HepG2 (cell line): ENCODE data around the gene CLIP2. TPM values are rescaled to one million over a fixed set of nuclear protein-coding genes. Genes with fewer than 3 reads are reported as not detected.

Experiments
- CEBPZ ChIP-seq: IDR thresholded peaks from 2 replicates; pipeline ENCODE4 v1.6.1; 2012; ENCODE audit warnings: low read length, improper control_type of control experiment
- FOXA1 ChIP-seq, 2 experiments: fragments of 450-650 bp in 1 of 2; sonication (generic) in 1 of 2; formaldehyde crosslinking in 1 of 2; IDR thresholded peaks; 2 replicates each; pipeline versions ENCODE4 v1.4.0 to v1.6.1; 2016 to 2020; ENCODE audit warnings: missing genetic modification reagents in 1 of 2
- FOXC1 ChIP-seq: sonication (generic); formaldehyde crosslinking; IDR thresholded peaks from 2 replicates; pipeline ENCODE4 v1.8.0; 2022; ENCODE audit warnings: mild to moderate bottlenecking, missing genetic modification reagents, borderline replicate concordance
- MTERF4 ChIP-seq: sonication (generic); formaldehyde crosslinking; IDR thresholded peaks from 2 replicates; pipeline ENCODE4 v1.8.0; 2023; ENCODE audit warnings: mild to moderate bottlenecking, missing genetic modification reagents
- MTF2 ChIP-seq: sonication (generic); formaldehyde crosslinking; IDR thresholded peaks from 2 replicates; pipeline ENCODE4 v1.5.0; 2020; ENCODE audit warnings: missing genetic modification reagents, borderline replicate concordance
- NCOA5 ChIP-seq: sonication (generic); formaldehyde crosslinking; IDR thresholded peaks from 2 replicates; pipeline ENCODE4 v1.4.0; 2020; ENCODE audit warnings: missing genetic modification reagents
- NFE2L2 ChIP-seq: fragments of 150-350 bp; IDR thresholded peaks from 2 replicates; pipeline ENCODE4 v1.6.1; 2014; ENCODE audit warnings: low read length
- RFX1 ChIP-seq: fragments of 450-650 bp; IDR thresholded peaks from 2 replicates; pipeline ENCODE4 v1.6.1; 2017
- SMYD3 ChIP-seq: sonication (generic); formaldehyde crosslinking; IDR thresholded peaks from 2 replicates; pipeline ENCODE4 v1.8.1; 2023; ENCODE audit warnings: mild to moderate bottlenecking, missing genetic modification reagents
- ZBTB33 ChIP-seq: sonication (generic); formaldehyde crosslinking; IDR thresholded peaks from 2 replicates; pipeline ENCODE4 v1.4.0; 2020; ENCODE audit warnings: missing genetic modification reagents
- ZGPAT ChIP-seq: IDR thresholded peaks from 2 replicates; pipeline ENCODE4 v1.6.1; 2016; ENCODE audit warnings: mild to moderate bottlenecking
- ZNF121 ChIP-seq: sonication (generic); formaldehyde crosslinking; IDR thresholded peaks from 2 replicates; pipeline ENCODE4 v1.5.0; 2020; ENCODE audit warnings: mild to moderate bottlenecking, missing genetic modification reagents
- ZNF24 ChIP-seq: fragments of 450-650 bp; IDR thresholded peaks from 2 replicates; pipeline ENCODE4 v1.6.1; 2017; ENCODE audit warnings: antibody characterized with exemption, mild to moderate bottlenecking
- ZNF281 ChIP-seq: sonication (generic); formaldehyde crosslinking; IDR thresholded peaks from 2 replicates; pipeline ENCODE4 v1.4.0; 2020; ENCODE audit warnings: missing genetic modification reagents, borderline replicate concordance
- ZNF451 ChIP-seq: sonication (generic); formaldehyde crosslinking; IDR thresholded peaks from 2 replicates; pipeline ENCODE4 v1.5.0; 2020; ENCODE audit warnings: mild to moderate bottlenecking, missing genetic modification reagents
- ZNF639 ChIP-seq: conservative IDR thresholded peaks from 2 replicates; pipeline ENCODE4 v1.6.1; 2018; ENCODE audit warnings: missing genetic modification reagents
- ZNF772 ChIP-seq: sonication (generic); formaldehyde crosslinking; IDR thresholded peaks from 2 replicates; pipeline ENCODE4 v1.5.0; 2020; ENCODE audit warnings: mild to moderate bottlenecking, missing genetic modification reagents
- polyA plus RNA-seq, 8 experiments: library from polyadenylated mRNA; depleted of rRNA in 3 of 8; stranded (reverse) in 7 of 8; unstranded in 1 of 8; fragments of >200 nt; fragmentation: Illumina TruSeq in 4 of 8; extraction: Trizol in 4 of 8; gene quantifications; 2 replicates each; pipeline versions ENCODE4 v1.2.1 to v1.2.3, GENCODE V29; 2011 to 2016; ENCODE audit warnings: low read depth in 4 of 8, missing spikeins in 1 of 8, mixed read lengths in 1 of 8; ENCODE audit not compliant: insufficient read depth in 1 of 8
- total RNA-seq, 5 experiments: library from RNA; depleted of rRNA; stranded (reverse); fragments of >200 nt; fragmentation: Illumina TruSeq; extraction: Trizol; gene quantifications; 2 replicates each; pipeline ENCODE4 v1.2.3, GENCODE V29; 2016; ENCODE audit warnings: low read depth in 1 of 5

Gene CLIP2
- total and polyA plus RNA-seq, 2 of the 13 experiments (the other 11 are each of a cell fraction or from before 2014, with no cell fraction given), result 6.5 to 17.4 TPM

- TF ChIP-seq ZNF24 (no peak), RFX1 (peak; percentile 98), SMYD3 (CRISPR knock-in tag) (0 out of 2 replicates have a peak, but pooled peaks have one; percentile 60), NCOA5 (CRISPR knock-in tag) (no peak), ZNF121 (no peak), ZNF639 (CRISPR knock-in tag) (peak; percentile 80), FOXC1 (CRISPR knock-in tag) (no peak), ZNF772 (CRISPR knock-in tag) (peak; percentile 72), NFE2L2 (no peak), CEBPZ (no peak), FOXA1 (IDR thresholded peaks at IDR 0.05) (no peak), FOXA1 (CRISPR knock-in tag; IDR thresholded peaks at IDR 0.05) (no peak), ZBTB33 (CRISPR knock-in tag) (peak; percentile 8; the same call in 1 of the 2 replicates), ZGPAT (peak; percentile 74), ZNF451 (CRISPR knock-in tag) (peak; percentile 76; the same call in 1 of the 2 replicates), MTF2 (CRISPR knock-in tag) (no peak), MTERF4 (peak; percentile 80; the same call in 1 of the 2 replicates), ZNF281 (CRISPR knock-in tag) (no peak)
These were observed 34.9 kb upstream of the CLIP2 start, which contains the start of gene RFC2 (continued) for GRCh38 chr7:74254129-74254857.
